ENCODE data around the gene ACIN1. TPM values are rescaled to one million over a fixed set of nuclear protein-coding genes. Genes with fewer than 3 reads are reported as not detected.
A peak's percentile ranks its signal among the peaks of the same experiment; 100 is the strongest.

The ACIN1 gene
- total and polyA plus RNA-seq, 3 experiments from 2014 or later: 15.1 to 198 (median 195) TPM

GRCh38 chr14:23056956-23057756 is 37.8 kb downstream of the ACIN1 start, which contains the start of gene CDH24:
TSS of gene CDH24 (minus strand) at chr14:23057520. CDS start at chr14:23055733, 1,787 bp downstream.
- ChIA-PET CTCF (interaction anchor here (0.7 to 21.2 kb wide), 33 partner anchors 8 to 487 kb away, joined by 3 to 732 read pairs (median 5); partner anchors contain the start of genes ACIN1, AJUBA, C14orf119 and PRMT5), POLR2A (interaction anchor here (0.5 to 1.5 kb wide), 6 partner anchors 50 to 487 kb away, joined by 3 to 14 read pairs (median 6); partner anchors contain the start of gene AJUBA)
- Mint-ChIP-seq H3K27me3 (no peaks in the 10 kb centered on the region), H3K27ac (peak within 1 kb of the TSS; percentile 2 to 95 (median 80)), H3K9me3 (no peaks in the 10 kb centered on the region), H3K36me3 (peaks cover 0 to 38% (median 8%) of the 10 kb centered on the region in 3 donors), H3K4me3 (peak within 1 kb of the TSS; percentile 85 to 95 (median 90)), H3K4me1 (peaks cover 16 to 19% (median 18%) of the 10 kb centered on the region in 3 donors)
- peaks cover 14% of the 10 kb centered on the region for H3K4me1 ChIP-seq (ENCODE audit: insufficient read depth, low read length)
- H3K27ac ChIP-seq (ENCODE audit: low read depth, low read length): no peak within 1 kb of the TSS
- peaks cover 21% of the 10 kb centered on the region for H3K36me3 ChIP-seq (ENCODE audit: insufficient read depth, low read length)
- H3K27me3 ChIP-seq (ENCODE audit: insufficient read depth, low read length, poor library complexity, severe bottlenecking): no peaks in the 10 kb centered on the region
- DNase-seq: peak; percentile 51 to 80 (median 67)
- no peaks in the 10 kb centered on the region for H3K9me3 ChIP-seq (ENCODE audit: low read length)
- peak within 1 kb of the TSS; percentile 74 for H3K4me3 ChIP-seq (ENCODE audit: low read length)

GRCh38 chr14:23056145-23056955 is 38.6 kb downstream of the ACIN1 start:
- H3K4me1 Mint-ChIP-seq: peaks cover 16 to 19% (median 18%) of the 10 kb centered on the region in 3 donors

GRCh38 chr14:23055621-23056144 is 39.3 kb downstream of the ACIN1 start:
- Histone ChIP-seq H3K27me3 (ENCODE audit: insufficient read depth, low read length, poor library complexity, severe bottlenecking) (no peaks in the 10 kb centered on the region), H3K4me3 (ENCODE audit: low read length) (no peak overlapping the region), H3K9me3 (ENCODE audit: low read length) (no peaks in the 10 kb centered on the region), H3K36me3 (ENCODE audit: insufficient read depth, low read length) (peaks cover 12% of the 10 kb centered on the region), H3K27ac (ENCODE audit: low read depth, low read length) (no peak overlapping the region), H3K4me1 (ENCODE audit: insufficient read depth, low read length) (peaks cover 14% of the 10 kb centered on the region)
- Mint-ChIP-seq H3K27me3 (no peaks in the 10 kb centered on the region), H3K4me1 (peaks cover 16 to 19% (median 18%) of the 10 kb centered on the region in 3 donors), H3K9me3 (no peaks in the 10 kb centered on the region), H3K4me3 (peak overlapping the region in 6 of 7 donors; percentile 72 to 94 (median 82)), H3K27ac (peak overlapping the region in 1 of 8 donors; percentile 71), H3K36me3 (peaks cover 0 to 26% (median 4%) of the 10 kb centered on the region in 3 donors)
- ChIA-PET CTCF (interaction anchor here (0.6 to 21.2 kb wide), 9 partner anchors 12 to 169 kb away, joined by 3 to 732 read pairs (median 5); partner anchors contain the start of genes ACIN1, AJUBA and C14orf119), POLR2A (interaction anchor here (1.4 kb wide), 1 partner anchor 69 kb away, joined by 6 read pairs; no protein-coding TSS in a partner anchor)
- DNase-seq: peak in 1 of 5 donors; percentile 17

More at GRCh38 chr14:23056145-23056955, 38.6 kb downstream of the ACIN1 start:
- Mint-ChIP-seq H3K4me3 (peak overlapping the region; percentile 72 to 95 (median 84)), H3K36me3 (peaks cover 0 to 32% (median 6%) of the 10 kb centered on the region in 3 donors), H3K9me3 (no peaks in the 10 kb centered on the region), H3K27ac (peak overlapping the region; percentile 2 to 95 (median 73)), H3K27me3 (no peaks in the 10 kb centered on the region)
- Histone ChIP-seq H3K9me3 (ENCODE audit: low read length) (no peaks in the 10 kb centered on the region), H3K4me3 (ENCODE audit: low read length) (peak overlapping the region; percentile 47), H3K4me1 (ENCODE audit: insufficient read depth, low read length) (peaks cover 14% of the 10 kb centered on the region), H3K36me3 (ENCODE audit: insufficient read depth, low read length) (peaks cover 17% of the 10 kb centered on the region), H3K27ac (ENCODE audit: low read depth, low read length) (no peak overlapping the region), H3K27me3 (ENCODE audit: insufficient read depth, low read length, poor library complexity, severe bottlenecking) (no peaks in the 10 kb centered on the region)
- ChIA-PET CTCF (interaction anchor here (0.9 to 21.2 kb wide), 12 partner anchors 11 to 174 kb away, joined by 3 to 732 read pairs (median 4); partner anchors contain the start of genes ACIN1, AJUBA, C14orf119 and PRMT5), POLR2A (interaction anchor here (1.4 kb wide), 1 partner anchor 70 kb away, joined by 6 read pairs; no protein-coding TSS in a partner anchor)
- peak; percentile 54 to 75 (median 59) for DNase-seq

GRCh38 chr14:23055147-23055550 is 39.8 kb downstream of the ACIN1 start:
- no peak overlapping the region for H3K27ac Mint-ChIP-seq
- no peak for DNase-seq
- H3K27me3 ChIP-seq (ENCODE audit: insufficient read depth, low read length, poor library complexity, severe bottlenecking): no peaks in the 10 kb centered on the region
- CTCF ChIA-PET: interaction anchor here (0.6 to 21.2 kb wide), 6 partner anchors 12 to 70 kb away, joined by 3 to 732 read pairs (median 28); partner anchors contain the start of gene AJUBA
- no peak overlapping the region for H3K4me3 Mint-ChIP-seq
- no peak overlapping the region for H3K27ac ChIP-seq (ENCODE audit: low read depth, low read length)
- H3K9me3 ChIP-seq (ENCODE audit: low read length): no peaks in the 10 kb centered on the region
- peaks cover 16 to 19% (median 18%) of the 10 kb centered on the region in 3 donors for H3K4me1 Mint-ChIP-seq
- H3K4me3 ChIP-seq (ENCODE audit: low read length): no peak overlapping the region
- POLR2A ChIA-PET: no interaction called here
- peaks cover 0 to 22% (median 4%) of the 10 kb centered on the region in 3 donors for H3K36me3 Mint-ChIP-seq
- H3K9me3 Mint-ChIP-seq: no peaks in the 10 kb centered on the region
- peaks cover 6% of the 10 kb centered on the region for H3K36me3 ChIP-seq (ENCODE audit: insufficient read depth, low read length)
- no peaks in the 10 kb centered on the region for H3K27me3 Mint-ChIP-seq
- peaks cover 14% of the 10 kb centered on the region for H3K4me1 ChIP-seq (ENCODE audit: insufficient read depth, low read length)

GRCh38 chr14:23054000-23054811 is 40.7 kb downstream of the ACIN1 start:
- no peak overlapping the region for H3K4me3 Mint-ChIP-seq
- DNase-seq: peak in 1 of 5 donors; percentile 28
- Histone ChIP-seq H3K9me3 (ENCODE audit: low read length) (no peaks in the 10 kb centered on the region), H3K27ac (ENCODE audit: low read depth, low read length) (no peak overlapping the region), H3K27me3 (ENCODE audit: insufficient read depth, low read length, poor library complexity, severe bottlenecking) (no peaks in the 10 kb centered on the region), H3K4me1 (ENCODE audit: insufficient read depth, low read length) (peaks cover 14% of the 10 kb centered on the region), H3K36me3 (ENCODE audit: insufficient read depth, low read length) (peaks cover 2% of the 10 kb centered on the region), H3K4me3 (ENCODE audit: low read length) (no peak overlapping the region)
- H3K27me3 Mint-ChIP-seq: no peaks in the 10 kb centered on the region
- no peak overlapping the region for H3K27ac Mint-ChIP-seq
- POLR2A ChIA-PET: no interaction called here
- H3K36me3 Mint-ChIP-seq: peaks cover 0 to 13% (median under 1%) of the 10 kb centered on the region in 3 donors
- no peaks in the 10 kb centered on the region for H3K9me3 Mint-ChIP-seq
- H3K4me1 Mint-ChIP-seq: peaks cover 16 to 19% (median 18%) of the 10 kb centered on the region in 3 donors
- CTCF ChIA-PET: interaction anchor here (1.4 to 21.2 kb wide), 3 partner anchors 14 to 69 kb away, joined by 4 to 732 read pairs (median 53); partner anchors contain the start of gene AJUBA

GRCh38 chr14:23053426-23053825 is 41.5 kb downstream of the ACIN1 start:
- Mint-ChIP-seq H3K4me1 (peaks cover 16 to 19% (median 18%) of the 10 kb centered on the region in 3 donors), H3K27me3 (no peaks in the 10 kb centered on the region), H3K36me3 (peaks cover 0 to 6% (median 0%) of the 10 kb centered on the region in 3 donors), H3K9me3 (no peaks in the 10 kb centered on the region), H3K4me3 (no peak overlapping the region), H3K27ac (no peak overlapping the region)
- Histone ChIP-seq H3K9me3 (ENCODE audit: low read length) (no peaks in the 10 kb centered on the region), H3K4me3 (ENCODE audit: low read length) (no peak overlapping the region), H3K4me1 (ENCODE audit: insufficient read depth, low read length) (peaks cover 14% of the 10 kb centered on the region), H3K36me3 (ENCODE audit: insufficient read depth, low read length) (no peaks in the 10 kb centered on the region), H3K27ac (ENCODE audit: low read depth, low read length) (no peak overlapping the region), H3K27me3 (ENCODE audit: insufficient read depth, low read length, poor library complexity, severe bottlenecking) (no peaks in the 10 kb centered on the region)
- POLR2A ChIA-PET: no interaction called here
- DNase-seq: no peak
- CTCF ChIA-PET: interaction anchor here (1.4 to 21.2 kb wide), 2 partner anchors 15 to 68 kb away, joined by 4 to 732 read pairs; partner anchors contain the start of gene AJUBA

Measured in CD8-positive, alpha-beta memory T cell (primary cell).